ENCODE data around the gene TFB2M.

DNA sequence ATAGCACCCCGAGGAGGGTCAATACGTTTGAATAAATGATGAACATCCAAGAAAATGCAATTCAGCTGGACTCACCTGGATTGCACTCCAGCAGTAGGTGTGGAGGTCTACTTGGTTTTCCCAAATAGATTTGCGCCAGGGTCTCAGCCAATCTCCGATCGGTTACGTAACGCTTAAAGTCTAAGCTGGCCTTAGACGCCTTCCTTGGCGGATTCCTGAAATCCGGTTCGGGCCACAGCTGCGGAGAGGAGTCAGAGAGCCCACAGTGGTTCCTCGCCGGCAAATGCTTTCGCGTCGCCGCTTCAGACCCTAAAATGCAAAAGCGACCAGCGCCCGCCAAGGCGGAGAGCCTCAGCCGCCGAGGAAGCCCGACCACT is 322 bp downstream of the TFB2M start:
- TF ChIP-seq POLR2AphosphoS5 (IDR thresholded peaks at IDR 0.05; ENCODE audit: low read depth, low read length) (no peak), TAF1 (IDR thresholded peaks at IDR 0.05; ENCODE audit: borderline replicate concordance, insufficient read depth, low read length) (peak; percentile 7; the same call in 1 of the 2 replicates), SIN3A (IDR thresholded peaks at IDR 0.05; ENCODE audit: borderline replicate concordance, insufficient read depth, low read length) (no peak), FOXP2 (optimal IDR thresholded peaks at IDR 0.05; ENCODE audit: borderline replicate concordance, extremely low read depth, extremely low read length, insufficient read depth) (no peak)
- TF ChIP-seq, protein P1, sequence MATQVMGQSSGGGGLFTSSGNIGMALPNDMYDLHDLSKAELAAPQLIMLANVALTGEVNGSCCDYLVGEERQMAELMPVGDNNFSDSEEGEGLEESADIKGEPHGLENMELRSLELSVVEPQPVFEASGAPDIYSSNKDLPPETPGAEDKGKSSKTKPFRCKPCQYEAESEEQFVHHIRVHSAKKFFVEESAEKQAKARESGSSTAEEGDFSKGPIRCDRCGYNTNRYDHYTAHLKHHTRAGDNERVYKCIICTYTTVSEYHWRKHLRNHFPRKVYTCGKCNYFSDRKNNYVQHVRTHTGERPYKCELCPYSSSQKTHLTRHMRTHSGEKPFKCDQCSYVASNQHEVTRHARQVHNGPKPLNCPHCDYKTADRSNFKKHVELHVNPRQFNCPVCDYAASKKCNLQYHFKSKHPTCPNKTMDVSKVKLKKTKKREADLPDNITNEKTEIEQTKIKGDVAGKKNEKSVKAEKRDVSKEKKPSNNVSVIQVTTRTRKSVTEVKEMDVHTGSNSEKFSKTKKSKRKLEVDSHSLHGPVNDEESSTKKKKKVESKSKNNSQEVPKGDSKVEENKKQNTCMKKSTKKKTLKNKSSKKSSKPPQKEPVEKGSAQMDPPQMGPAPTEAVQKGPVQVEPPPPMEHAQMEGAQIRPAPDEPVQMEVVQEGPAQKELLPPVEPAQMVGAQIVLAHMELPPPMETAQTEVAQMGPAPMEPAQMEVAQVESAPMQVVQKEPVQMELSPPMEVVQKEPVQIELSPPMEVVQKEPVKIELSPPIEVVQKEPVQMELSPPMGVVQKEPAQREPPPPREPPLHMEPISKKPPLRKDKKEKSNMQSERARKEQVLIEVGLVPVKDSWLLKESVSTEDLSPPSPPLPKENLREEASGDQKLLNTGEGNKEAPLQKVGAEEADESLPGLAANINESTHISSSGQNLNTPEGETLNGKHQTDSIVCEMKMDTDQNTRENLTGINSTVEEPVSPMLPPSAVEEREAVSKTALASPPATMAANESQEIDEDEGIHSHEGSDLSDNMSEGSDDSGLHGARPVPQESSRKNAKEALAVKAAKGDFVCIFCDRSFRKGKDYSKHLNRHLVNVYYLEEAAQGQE (IDR thresholded peaks at IDR 0.05; ENCODE audit: insufficient read depth in 1 of 2, low read depth in 2 of 2, low read length in 2 of 2), result no peak

Measured in PFSK-1 (cell line).